Fibroblast of upper back skin (primary cell): Measurements from ENCODE around the gene LRRC32.

Source experiments
- DNase-seq: peaks from one replicate; pipeline ENCODE4 v3.0.0-alpha.2; 2013

The LRRC32 gene

DNA sequence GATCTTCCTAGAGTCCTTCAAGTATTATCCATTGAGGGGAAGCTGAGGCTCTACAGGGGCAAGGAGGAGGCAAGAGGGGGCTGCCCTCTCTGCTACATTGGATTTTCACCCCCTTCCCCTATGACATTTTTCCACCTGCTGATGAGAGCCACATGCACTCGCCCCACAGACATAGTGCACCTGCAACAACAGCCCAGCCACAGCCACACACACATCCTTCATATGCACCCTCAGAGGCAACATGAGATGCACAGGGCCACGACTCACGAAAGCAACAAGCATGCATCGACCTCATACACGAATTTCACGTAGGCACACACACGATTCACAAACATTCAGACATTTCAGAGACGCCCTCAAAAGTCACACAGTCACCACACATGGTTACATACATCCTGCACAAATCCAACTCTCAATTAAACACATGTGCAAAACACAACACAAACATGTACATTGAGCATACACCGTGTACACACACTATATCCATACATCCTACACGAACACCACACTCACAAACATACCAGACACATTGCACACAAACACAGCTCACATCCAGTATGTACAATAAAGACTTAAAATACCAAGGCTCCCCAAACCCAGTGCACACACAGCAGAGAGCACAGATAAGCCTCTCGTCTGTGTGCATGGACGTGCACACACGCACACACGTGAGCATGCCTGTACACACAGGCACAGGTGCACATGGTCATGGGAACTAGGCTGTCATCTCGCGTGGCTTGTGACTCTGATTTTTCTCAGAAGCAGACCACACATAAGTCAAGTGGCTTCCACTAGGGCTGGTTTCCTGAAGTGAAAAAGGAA lies 6.3 kb upstream of the LRRC32 start:
- no peak for DNase-seq

- DNase-seq, result no peak
These were observed 4.2 kb upstream of the LRRC32 start for GRCh38 chr11:76674517-76675400.

DNA sequence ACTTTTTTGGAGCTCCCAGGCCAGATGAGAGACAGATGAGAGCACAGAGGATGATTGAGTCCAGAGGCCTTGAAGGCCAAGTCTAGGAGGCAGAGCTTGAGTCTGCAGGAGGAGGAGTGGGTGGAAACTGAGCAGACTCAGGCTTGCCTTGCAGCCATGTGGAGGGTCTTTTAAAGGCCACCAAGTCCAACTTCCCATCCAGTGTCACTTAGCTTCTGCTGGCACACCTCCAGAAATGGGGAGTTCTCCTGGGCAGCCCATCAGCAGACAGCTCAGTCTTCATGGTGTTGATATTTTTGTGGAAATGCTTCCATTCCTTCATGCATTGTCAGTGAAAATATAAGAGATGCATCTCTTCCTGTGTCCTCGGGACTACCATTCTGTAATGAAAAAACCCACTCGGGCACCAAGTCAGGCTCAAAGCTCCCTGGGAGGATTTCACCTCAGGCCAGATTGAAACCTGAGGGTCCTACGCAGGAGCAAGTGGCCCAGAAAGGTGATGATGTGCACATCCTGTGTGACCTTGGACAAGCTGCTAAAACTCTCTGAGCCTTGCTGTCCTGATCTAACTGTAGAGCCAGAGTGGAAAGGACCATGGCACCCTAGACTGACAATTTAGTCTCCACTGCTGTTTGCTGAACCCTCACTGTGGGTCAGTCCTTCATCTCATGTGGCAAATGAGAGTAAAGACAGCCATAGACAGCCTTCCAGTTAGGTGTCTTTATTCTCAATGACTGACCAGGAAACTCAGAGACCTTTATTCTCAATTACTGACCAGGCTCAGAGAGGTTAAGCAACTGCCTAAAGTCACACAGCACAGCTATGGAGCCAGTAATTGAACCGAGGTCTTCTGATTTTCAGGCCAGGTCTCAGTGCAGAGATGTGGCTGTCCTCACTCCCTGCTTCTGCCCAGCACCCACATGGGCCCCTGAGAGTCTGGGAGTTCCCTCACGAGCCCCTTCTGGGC lies 2.9 kb upstream of the LRRC32 start:
- no peak for DNase-seq

DNA sequence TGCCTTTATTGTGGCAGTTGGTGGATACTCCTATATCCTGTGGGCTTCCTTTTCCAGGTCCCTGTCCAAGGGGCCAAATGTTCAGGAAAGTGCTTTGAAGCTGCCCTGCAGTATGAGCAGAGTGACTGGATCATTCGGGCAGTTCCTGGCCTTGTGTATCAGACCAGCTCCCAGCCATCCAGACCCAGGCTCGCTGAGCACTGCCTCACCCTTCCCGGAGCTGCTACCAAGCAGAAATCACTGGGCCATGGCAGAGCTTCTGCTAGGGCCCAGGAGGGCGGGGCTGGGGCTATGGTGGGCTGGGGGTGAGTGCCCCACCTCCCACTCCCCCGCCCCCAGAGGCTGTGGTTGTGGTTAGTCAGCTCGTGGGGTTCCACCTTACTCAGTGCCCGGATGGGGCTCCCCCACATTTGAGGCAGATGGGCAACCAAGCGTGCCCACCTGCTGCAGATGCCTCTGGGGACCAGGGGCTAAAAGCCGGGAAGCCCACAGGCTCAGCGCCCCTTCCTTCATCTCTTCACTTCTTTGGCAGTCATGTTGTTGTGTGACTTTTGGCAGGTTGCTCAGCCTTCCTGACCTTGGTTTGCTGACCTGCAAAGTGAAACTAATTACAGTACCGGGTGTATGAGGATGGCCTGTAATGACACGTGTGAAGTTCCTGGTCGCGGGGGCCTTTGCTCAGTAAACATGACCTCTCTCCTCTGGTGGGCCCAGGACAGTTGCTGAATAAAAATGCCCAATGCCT lies 2.1 kb upstream of the LRRC32 start:
- no peak for DNase-seq

GRCh38 chr11:76671626-76672309 lies 1.2 kb upstream of the LRRC32 start:
- no peak for DNase-seq

- DNase-seq, result no peak
These were observed 668 bp upstream of the LRRC32 start for GRCh38 chr11:76671237-76671592.

- peak; percentile 94 for DNase-seq
These were observed 554 bp downstream of the LRRC32 start for GRCh38 chr11:76669901-76670484.

DNA sequence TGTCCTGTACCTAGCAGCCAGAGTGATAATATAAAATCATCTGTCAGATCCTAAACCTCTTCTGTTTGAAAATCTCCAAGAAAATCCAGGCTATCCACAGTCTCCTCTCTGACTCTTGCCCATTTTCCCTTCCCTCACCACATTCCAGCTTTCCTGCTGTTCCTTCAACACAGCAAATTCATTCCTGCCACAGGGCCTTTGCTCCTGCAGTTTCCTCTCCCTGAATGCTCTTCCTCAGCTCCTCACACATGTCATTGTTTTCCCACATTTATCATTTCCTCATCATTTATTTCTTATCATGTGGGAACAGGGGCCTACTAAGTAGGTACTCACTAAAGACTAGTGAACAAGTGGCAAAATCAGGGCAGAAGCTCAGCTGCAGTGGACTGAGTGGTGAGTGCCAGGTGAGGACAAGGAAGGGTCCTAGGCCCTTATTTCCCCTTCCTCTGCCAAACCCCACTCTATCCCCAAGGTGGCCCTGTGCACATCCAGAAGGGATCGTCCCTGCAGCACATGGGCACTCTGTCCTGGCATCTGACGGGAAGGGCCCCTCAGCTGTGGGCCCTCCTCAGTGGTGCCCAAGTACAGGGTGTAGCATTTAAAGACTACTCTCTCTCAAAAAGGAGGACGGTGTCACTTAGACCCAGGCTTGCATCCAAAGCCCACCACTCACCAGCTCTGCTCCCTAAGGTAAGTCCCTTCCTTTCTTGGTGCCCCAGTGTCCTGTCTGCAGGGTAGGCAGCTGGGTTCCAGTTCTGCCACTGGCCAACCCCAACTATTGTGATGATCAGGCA lies 2.0 kb downstream of the LRRC32 start:
- no peak for DNase-seq

GRCh38 chr11:76667856-76668255 lies 2.7 kb downstream of the LRRC32 start:
- DNase-seq, result no peak

DNA sequence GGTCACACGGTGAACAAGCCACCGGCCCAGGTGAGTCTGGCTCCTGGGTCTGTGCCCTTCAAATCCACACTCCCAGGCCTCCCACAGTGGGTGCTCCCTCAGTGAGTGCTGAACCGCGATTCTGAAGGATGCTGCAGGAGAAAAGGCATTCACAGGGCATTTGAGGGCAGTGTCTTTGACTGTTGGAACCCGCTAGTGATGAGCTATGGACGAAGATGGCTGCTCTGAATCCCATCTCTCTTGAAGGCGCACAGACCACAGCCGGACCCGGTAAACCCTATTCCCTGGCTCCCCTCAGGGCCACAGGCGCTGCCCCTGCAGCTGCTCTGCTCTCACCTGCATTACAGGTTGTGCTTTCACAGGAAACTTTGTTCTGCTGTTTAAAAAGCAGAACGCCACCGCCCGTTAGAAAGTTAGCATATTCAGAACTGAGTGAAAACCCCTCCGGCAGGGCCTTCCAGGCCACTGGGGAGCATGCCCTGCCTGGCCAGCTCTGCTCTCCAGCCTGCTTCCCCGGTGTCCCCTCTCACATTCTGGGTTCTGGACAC lies 3.2 kb downstream of the LRRC32 start:
- DNase-seq, result no peak

DNA sequence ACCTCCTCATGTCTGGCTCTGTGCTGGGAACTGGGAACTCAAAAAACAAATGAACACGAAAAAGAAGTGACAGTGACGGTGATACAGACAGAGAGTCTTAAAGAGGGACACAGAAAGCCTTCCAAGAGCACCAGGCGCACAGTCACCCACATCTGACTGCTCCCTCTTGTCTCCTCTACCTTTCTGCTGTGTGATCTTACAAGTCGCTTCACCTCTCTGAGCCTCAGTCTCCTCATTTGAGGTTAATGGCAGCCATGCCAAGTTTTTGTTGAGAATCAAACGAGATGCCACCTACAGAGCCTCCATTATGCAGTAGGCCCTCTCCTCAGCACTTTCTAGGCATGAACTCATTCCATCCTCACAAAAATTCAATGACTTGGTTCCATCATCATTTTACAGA lies 3.7 kb downstream of the LRRC32 start:
- DNase-seq, result no peak

GRCh38 chr11:76666408-76666807 lies 4.1 kb downstream of the LRRC32 start:
- no peak for DNase-seq

DNA sequence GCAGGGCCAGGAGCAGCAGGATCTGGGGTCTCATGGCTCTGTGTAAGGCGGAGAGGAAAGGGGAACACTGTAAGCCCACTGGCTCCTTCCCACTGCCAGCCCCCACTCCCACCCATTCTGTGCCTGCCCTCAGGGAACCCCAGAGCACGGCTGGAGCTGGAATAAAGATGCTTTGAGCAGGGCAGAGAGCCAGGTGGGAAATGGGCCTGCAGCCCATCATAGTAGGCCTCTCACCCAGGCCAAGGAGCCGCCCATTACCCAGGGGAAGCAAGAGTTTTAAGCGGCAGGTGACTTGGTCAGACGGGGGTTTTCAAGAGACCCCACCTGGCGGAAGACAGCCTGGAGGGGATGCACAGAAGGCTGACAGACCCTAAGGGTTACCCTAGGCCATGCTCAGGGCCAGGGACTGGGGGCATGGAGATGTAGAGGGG lies 4.6 kb downstream of the LRRC32 start:
- no peak for DNase-seq

- no peak for DNase-seq
These were observed 5.4 kb downstream of the LRRC32 start for GRCh38 chr11:76665172-76665571.

DNA sequence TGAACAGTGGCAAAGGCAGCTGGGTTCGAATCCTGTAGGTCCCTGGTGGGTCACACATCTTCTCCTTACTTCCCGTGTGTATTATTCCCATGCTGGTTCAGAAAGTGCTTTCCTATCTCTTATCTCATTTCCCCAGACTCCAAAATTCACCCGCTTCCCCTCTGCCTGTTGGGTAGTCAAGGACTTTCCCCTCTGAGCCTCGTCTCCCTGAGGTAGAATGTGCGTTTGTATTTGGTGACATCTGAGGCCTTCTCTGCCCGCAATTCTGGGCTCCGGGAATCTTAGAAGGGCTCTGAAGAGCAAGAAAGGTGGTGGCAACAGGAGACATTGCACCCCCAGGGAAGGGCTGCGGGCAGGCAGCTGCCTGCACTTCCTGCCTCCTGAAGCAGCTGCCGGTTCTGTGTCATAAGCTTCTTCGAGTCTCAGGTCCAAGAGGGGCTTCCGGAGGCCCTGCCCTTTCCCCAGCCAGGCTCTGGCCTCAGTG lies 5.9 kb downstream of the LRRC32 start:
- no peak for DNase-seq

DNA sequence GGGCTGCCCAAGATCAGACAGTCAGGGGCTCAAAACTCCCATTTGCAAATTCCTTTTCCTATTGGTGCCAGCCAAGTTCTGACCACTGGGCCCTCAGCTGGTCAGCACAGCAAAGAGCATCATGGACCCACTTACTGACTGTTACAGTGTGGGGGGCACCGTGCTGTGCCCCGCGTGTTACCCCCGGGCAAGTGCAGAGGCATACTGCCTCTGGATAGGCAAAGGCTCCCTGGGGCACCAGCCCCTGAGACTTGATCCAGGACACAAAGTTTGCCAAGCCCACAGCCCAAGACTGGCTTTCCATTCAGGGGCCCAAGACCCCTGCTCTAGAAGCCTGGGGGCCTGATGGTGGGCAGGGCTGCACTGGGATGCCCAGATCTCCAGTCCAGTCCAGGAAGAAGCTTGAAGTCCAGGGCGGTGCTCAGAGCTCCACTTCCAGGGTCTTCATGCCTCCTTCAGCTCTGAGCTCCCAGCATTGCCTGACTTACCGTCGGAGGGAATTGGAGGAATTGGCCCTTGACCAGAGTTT lies 6.6 kb downstream of the LRRC32 start:
- no peak for DNase-seq

GRCh38 chr11:76663486-76663810 lies 7.1 kb downstream of the LRRC32 start:
- no peak for DNase-seq

DNA sequence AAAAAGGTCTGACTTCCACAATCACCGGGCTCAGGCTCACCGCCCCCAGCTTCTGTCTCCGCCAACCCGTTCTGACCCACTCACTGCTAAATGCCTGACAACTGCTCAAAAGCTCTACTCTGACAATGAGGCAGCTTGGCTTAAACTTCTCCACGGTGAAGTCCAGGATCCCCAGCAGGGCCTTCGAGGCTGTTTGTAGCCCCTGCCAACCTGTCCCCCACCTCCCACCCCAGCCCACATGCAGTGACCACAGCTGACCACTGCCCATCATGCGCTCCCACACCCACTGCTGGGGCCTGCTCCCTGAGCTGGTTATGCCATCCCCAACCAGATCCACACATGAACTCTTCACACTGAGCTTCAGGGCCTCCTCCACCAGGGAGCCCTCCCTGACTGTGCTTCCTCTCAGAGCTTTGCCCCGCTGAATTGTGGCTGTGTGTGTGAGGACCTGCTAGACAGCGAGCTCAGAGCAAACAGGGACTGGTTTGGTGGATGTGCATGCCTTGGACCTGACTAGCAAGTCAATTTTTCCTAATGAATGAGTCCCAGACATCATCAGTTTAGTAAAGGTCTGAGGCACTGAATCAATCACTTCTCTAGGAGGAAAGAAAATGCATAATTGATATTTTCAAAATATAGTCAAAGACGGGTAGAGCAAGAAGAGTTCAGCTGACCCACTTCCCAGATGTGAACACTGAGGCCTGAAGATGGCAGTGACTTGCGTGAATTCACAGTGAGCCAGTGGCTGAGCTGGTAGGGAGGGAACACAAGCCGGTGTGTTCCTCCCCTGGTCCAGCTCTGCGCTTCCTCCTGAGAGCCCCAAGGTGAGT lies 7.7 kb downstream of the LRRC32 start:
- DNase-seq, result no peak
